ENCODE results near the gene SH3BP1. TPM values are rescaled to one million over a fixed set of nuclear protein-coding genes. Genes with fewer than 3 reads are reported as not detected.
"Not testable (repeated sequence)": the region's sequence is repeated elsewhere in the genome, so short reads cannot be mapped to it uniquely, and the experiment has no call there.

Gene SH3BP1
- total RNA-seq, 1 donor from 2014 or later = 183 TPM

- intact Hi-C loops (cut with micrococcal nuclease) = loop anchor here (5.0 kb wide), 1 partner anchor 277 kb away; the partner anchor contains the start of genes C22orf23 and POLR2F
Measured at GRCh38 chr22:37674951-37675929, 35.8 kb downstream of the SH3BP1 start, which contains the start of gene LGALS1. TSS of gene LGALS1 (plus strand) at chr22:37675636. CDS start at chr22:37675703, 67 bp downstream.

GRCh38 chr22:37675930-37676735, 36.7 kb downstream of the SH3BP1 start:
- intact Hi-C loops (cut with micrococcal nuclease) = loop anchor here (2.0 to 5.0 kb wide), 2 partner anchors 21 to 276 kb away; partner anchors contain the start of genes C22orf23, POLR2F and TRIOBP

GRCh38 chr22:37676736-37677492, 37.4 kb downstream of the SH3BP1 start:
- intact Hi-C loops (cut with micrococcal nuclease) = loop anchor here (1.0 to 5.0 kb wide), 7 partner anchors 9 to 275 kb away; partner anchors contain the start of genes C22orf23, GGA1, NOL12 and PDXP

- intact Hi-C loops (cut with micrococcal nuclease) = loop anchor here (1.0 to 5.0 kb wide), 7 partner anchors 9 to 275 kb away; partner anchors contain the start of genes C22orf23, GGA1, NOL12 and PDXP
Measured at GRCh38 chr22:37677493-37677974, 38.1 kb downstream of the SH3BP1 start.

- intact Hi-C loops (cut with micrococcal nuclease) = loop anchor here (5.0 kb wide), 1 partner anchor 274 kb away; the partner anchor contains the start of genes C22orf23 and POLR2F
Measured at GRCh38 chr22:37678372-37678771, 38.9 kb downstream of the SH3BP1 start.

- intact Hi-C loops (cut with micrococcal nuclease) = loop anchor here (5.0 to 10.0 kb wide), 2 partner anchors 195 to 273 kb away; partner anchors contain the start of genes C22orf23, MFNG and POLR2F
Measured at GRCh38 chr22:37679670-37680069, 40.2 kb downstream of the SH3BP1 start.

- intact Hi-C loops (cut with micrococcal nuclease) = loop anchor here (10.0 kb wide), 1 partner anchor 196 kb away; the partner anchor contains the start of gene MFNG
Measured at GRCh38 chr22:37680191-37680851, 40.9 kb downstream of the SH3BP1 start.

GRCh38 chr22:37681001-37681424, 41.5 kb downstream of the SH3BP1 start:
- intact Hi-C loops (cut with micrococcal nuclease) = loop anchor here (1.0 to 10.0 kb wide), 6 partner anchors 20 to 196 kb away; partner anchors contain the start of genes GGA1 and MFNG

GRCh38 chr22:37681556-37682049, 42.1 kb downstream of the SH3BP1 start:
- intact Hi-C loops (cut with micrococcal nuclease) = loop anchor here (1.0 to 10.0 kb wide), 6 partner anchors 20 to 197 kb away; partner anchors contain the start of genes GGA1 and MFNG

- intact Hi-C loops (cut with micrococcal nuclease) = loop anchor here (5.0 to 10.0 kb wide), 4 partner anchors 62 to 587 kb away; partner anchors contain the start of genes GCAT, MFNG and TMEM184B
Measured at GRCh38 chr22:37684803-37685615, 45.5 kb downstream of the SH3BP1 start.

- intact Hi-C loops (cut with micrococcal nuclease) = loop anchor here (1.0 to 10.0 kb wide), 9 partner anchors 9 to 586 kb away; partner anchors contain the start of genes ANKRD54, GCAT, GGA1 and MFNG
Measured at GRCh38 chr22:37686002-37686982, 46.8 kb downstream of the SH3BP1 start, which contains the start of gene NOL12. TSS of gene NOL12 (plus strand) at chr22:37686343. CDS start at chr22:37686393, 50 bp downstream.

GRCh38 chr22:37690407-37690806, 50.9 kb downstream of the SH3BP1 start:
- intact Hi-C loops (cut with micrococcal nuclease) = no loop called here

GRCh38 chr22:37690901-37691504, 51.5 kb downstream of the SH3BP1 start:
- intact Hi-C loops (cut with micrococcal nuclease) = no loop called here

GRCh38 chr22:37692627-37693285, 53.3 kb downstream of the SH3BP1 start:
- intact Hi-C loops (cut with micrococcal nuclease) = no loop called here

- intact Hi-C loops (cut with micrococcal nuclease) = not testable (repeated sequence)
Measured at GRCh38 chr22:37694131-37694530, 54.7 kb downstream of the SH3BP1 start.

- intact Hi-C loops (cut with micrococcal nuclease) = loop anchor here (1.0 to 2.0 kb wide), 4 partner anchors 10 to 50 kb away; partner anchors contain the start of genes NOL12 and PDXP
Measured at GRCh38 chr22:37696260-37696656, 56.8 kb downstream of the SH3BP1 start.
